ENCODE data around the gene SLC6A9. TPM values are rescaled to one million over a fixed set of nuclear protein-coding genes. Genes with fewer than 3 reads are reported as not detected.

The SLC6A9 gene
- polyA plus RNA-seq: 3.5 TPM
- long read RNA-seq, donor 1: 0 reads
- long read RNA-seq, donor 2, partial matches to known transcripts: 19 of 19 reads
- long read RNA-seq, donor 2, other reads (novel, unspliced or antisense): 0 of 19 reads
- long read RNA-seq, donor 3: 0 reads
- long read RNA-seq, donor 4: 0 reads
- long read RNA-seq, donor 5: 0 reads
- long read RNA-seq, donor 6: 0 reads
- long read RNA-seq, donor 7: 0 reads
- long read RNA-seq, donor 8: 0 reads
- long read RNA-seq, donor 9, partial matches to known transcripts: 15 of 15 reads
- long read RNA-seq, donor 9, other reads (novel, unspliced or antisense): 0 of 15 reads
- long read RNA-seq, donor 10, partial matches to known transcripts: 18 of 18 reads
- long read RNA-seq, donor 10, other reads (novel, unspliced or antisense): 0 of 18 reads
- long read RNA-seq, donor 11: 0 reads

DNA sequence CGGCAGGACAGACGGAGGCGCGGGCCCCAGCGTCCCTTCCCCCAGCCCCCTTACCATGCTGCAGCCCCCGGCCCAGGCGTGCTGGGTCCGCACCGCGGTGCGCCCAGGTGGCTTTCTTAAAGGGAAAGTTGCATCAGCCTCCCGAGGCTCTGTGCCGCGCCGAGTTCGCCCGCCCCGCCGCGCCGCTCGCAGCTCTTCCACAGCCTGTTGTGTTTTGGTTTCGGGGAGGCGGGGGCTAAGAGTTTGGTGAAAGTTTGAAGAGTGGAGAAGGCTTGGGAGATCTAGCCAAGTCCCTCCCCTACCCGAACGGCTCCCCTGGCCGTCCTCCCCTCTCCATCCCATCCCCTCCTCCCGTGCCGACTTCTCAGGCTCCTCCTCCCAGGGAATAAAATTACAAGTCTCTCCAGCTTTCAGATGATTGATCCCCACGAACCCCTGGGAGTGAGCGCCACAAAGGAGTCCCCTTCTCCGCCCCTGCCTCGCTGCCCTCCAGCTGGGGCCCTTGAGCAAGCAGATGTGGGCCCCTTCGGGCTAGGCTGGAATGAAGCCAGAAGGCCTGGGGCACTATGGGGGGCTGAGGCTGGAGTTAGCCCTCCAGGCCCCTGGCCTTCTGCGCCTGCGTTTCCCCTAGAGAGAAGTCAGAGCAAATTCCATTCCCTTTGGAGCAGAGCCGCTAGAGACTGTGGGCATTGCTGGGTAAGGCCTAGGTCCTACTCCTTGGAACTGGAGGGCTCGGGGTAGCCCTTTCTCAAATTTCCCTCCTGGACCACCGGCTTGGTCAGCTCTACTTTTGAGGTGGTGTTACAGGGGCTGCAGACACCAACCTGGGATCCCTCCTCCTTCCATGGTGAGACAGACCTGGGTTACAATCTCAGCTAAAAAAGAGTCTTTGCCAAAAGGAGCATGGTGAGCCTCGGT is at the start of gene SLC6A9:
Gene SLC6A9, minus strand, starts transcription at position 211 of the 918 bp plus-strand sequence. CDS start 7,185 bp downstream, outside the sequence.
- H3K4me3 ChIP-seq (ENCODE audit: low read length): peak within 1 kb of the TSS; percentile 69
- peak within 1 kb of the TSS; percentile 66 for H3K27ac ChIP-seq (ENCODE audit: low read length)
- H3K36me3 ChIP-seq (ENCODE audit: control insufficient read depth, insufficient read depth, low read length): no peaks in the 10 kb centered on the region
- H3K4me1 ChIP-seq (ENCODE audit: control insufficient read depth, insufficient read depth, low read length): peaks cover 43% of the 10 kb centered on the region
- H3K9me3 ChIP-seq (ENCODE audit: control insufficient read depth, low read depth, low read length): no peaks in the 10 kb centered on the region
- WGBS (ENCODE audit: insufficient coverage, low lambda C conversion rate): no CpG with 5 or more reads among the region's 40 CpGs
- H3K27me3 ChIP-seq (ENCODE audit: control insufficient read depth, insufficient read depth, low read length): no peaks in the 10 kb centered on the region
- peak in 1 of 2 donors; percentile 59 for DNase-seq

DNA sequence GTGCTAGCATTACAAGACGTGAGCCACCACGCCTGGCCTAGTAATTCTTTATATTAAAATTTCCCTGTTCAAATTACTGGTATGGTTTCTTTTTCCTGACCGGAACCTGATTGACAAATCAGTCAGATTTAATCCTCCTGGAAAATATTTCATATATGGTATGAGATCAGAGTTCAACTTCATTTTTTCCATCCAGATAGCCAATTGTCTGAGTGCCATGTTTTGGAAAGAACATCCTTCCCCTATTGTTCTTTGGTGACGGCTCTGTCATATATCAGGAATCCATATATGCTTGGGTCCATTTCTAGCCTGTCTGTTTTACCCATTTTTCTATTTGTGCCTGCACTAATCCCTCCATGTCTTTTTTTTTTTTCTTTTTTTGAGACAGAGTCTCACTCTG is 48.3 kb upstream of the SLC6A9 start:
- H3K27me3 ChIP-seq (ENCODE audit: control insufficient read depth, insufficient read depth, low read length): no peaks in the 10 kb centered on the region
- 100% methylated on average over 1 of the region's 4 CpGs for WGBS (ENCODE audit: insufficient coverage, low lambda C conversion rate)
- no peak for DNase-seq
- no peak overlapping the region for H3K4me3 ChIP-seq (ENCODE audit: low read length)
- H3K4me1 ChIP-seq (ENCODE audit: control insufficient read depth, insufficient read depth, low read length): peaks cover 25% of the 10 kb centered on the region
- H3K9me3 ChIP-seq (ENCODE audit: control insufficient read depth, low read depth, low read length): no peaks in the 10 kb centered on the region
- no peaks in the 10 kb centered on the region for H3K36me3 ChIP-seq (ENCODE audit: control insufficient read depth, insufficient read depth, low read length)
- no peak overlapping the region for H3K27ac ChIP-seq (ENCODE audit: low read length)

DNA sequence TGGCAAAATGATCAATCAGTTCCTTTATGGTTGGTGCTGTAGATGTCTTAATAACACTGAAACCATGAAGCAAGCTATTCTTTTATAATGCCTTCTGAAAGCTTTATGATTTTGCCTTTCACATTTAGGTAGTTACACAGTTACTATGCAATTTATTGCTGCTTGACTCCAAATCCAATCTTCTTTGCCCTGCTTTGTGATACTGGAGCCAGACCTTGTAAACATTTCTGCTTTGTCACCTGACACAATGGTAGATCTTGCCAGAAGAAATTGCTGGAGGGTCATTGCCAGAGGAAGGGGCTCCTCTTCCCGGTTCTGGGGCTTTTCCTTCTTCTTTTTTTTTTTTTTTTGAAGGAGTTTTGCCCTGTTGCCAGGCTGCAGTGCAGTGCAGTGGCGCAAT is 46.8 kb upstream of the SLC6A9 start:
- Histone ChIP-seq H3K27ac (ENCODE audit: low read length) (peak overlapping the region; percentile 68), H3K27me3 (ENCODE audit: control insufficient read depth, insufficient read depth, low read length) (no peaks in the 10 kb centered on the region), H3K4me1 (ENCODE audit: control insufficient read depth, insufficient read depth, low read length) (peaks cover 25% of the 10 kb centered on the region), H3K9me3 (ENCODE audit: control insufficient read depth, low read depth, low read length) (no peaks in the 10 kb centered on the region), H3K36me3 (ENCODE audit: control insufficient read depth, insufficient read depth, low read length) (no peaks in the 10 kb centered on the region), H3K4me3 (ENCODE audit: low read length) (no peak overlapping the region)
- WGBS (ENCODE audit: insufficient coverage, low lambda C conversion rate): no CpG with 5 or more reads among the region's 2 CpGs
- DNase-seq: peak; percentile 28 to 59

DNA sequence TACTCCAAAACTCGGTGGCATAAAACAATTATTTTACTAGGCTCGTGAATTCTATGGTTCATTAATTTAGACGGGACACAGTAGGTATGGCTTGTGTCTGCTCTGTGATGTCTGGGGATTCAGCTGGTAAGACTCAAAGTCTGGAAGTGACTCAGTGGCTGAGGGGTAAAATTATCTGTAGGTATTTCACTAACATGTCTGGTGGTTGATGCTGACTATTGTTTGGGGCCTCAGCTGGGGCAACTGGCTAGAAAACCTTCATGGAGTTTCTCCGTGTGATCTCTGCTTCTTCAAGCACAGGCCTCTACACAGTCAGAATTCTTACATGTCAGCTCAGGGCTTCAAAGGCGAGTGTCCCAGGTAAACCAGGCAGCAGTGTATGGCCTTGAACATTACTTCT is 46.2 kb upstream of the SLC6A9 start:
- Histone ChIP-seq H3K9me3 (ENCODE audit: control insufficient read depth, low read depth, low read length) (no peaks in the 10 kb centered on the region), H3K4me3 (ENCODE audit: low read length) (no peak overlapping the region), H3K36me3 (ENCODE audit: control insufficient read depth, insufficient read depth, low read length) (no peaks in the 10 kb centered on the region), H3K27me3 (ENCODE audit: control insufficient read depth, insufficient read depth, low read length) (no peaks in the 10 kb centered on the region), H3K27ac (ENCODE audit: low read length) (peak overlapping the region; percentile 68), H3K4me1 (ENCODE audit: control insufficient read depth, insufficient read depth, low read length) (peaks cover 25% of the 10 kb centered on the region)
- no peak for DNase-seq
- no CpG with 5 or more reads among the region's 5 CpGs for WGBS (ENCODE audit: insufficient coverage, low lambda C conversion rate)

DNA sequence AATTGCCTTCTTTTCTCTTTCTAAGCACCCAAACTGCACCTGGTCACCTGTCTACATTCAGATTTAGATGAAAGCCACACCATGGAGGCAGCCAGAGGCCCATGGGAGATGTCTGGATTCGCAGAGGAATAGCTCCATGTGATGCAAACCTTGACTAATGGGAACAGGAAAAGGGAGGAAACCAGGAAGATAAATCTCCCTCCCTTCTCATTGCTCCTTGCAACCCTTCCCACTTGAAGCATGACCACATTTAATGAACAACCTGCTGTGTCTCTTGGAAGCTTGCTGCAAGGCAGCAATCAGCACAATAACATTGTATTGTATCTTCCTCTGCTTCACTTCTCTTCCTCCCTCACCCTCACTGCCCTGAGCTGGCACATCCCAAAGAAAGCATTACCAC is 44.8 kb upstream of the SLC6A9 start:
- Histone ChIP-seq H3K4me3 (ENCODE audit: low read length) (no peak overlapping the region), H3K36me3 (ENCODE audit: control insufficient read depth, insufficient read depth, low read length) (no peaks in the 10 kb centered on the region), H3K4me1 (ENCODE audit: control insufficient read depth, insufficient read depth, low read length) (peaks cover 25% of the 10 kb centered on the region), H3K9me3 (ENCODE audit: control insufficient read depth, low read depth, low read length) (no peaks in the 10 kb centered on the region), H3K27me3 (ENCODE audit: control insufficient read depth, insufficient read depth, low read length) (no peaks in the 10 kb centered on the region), H3K27ac (ENCODE audit: low read length) (peak overlapping the region; percentile 38)
- DNase-seq: peak in 1 of 2 donors; percentile 65
- no CpG with 5 or more reads among the region's 1 CpG for WGBS (ENCODE audit: insufficient coverage, low lambda C conversion rate)

DNA sequence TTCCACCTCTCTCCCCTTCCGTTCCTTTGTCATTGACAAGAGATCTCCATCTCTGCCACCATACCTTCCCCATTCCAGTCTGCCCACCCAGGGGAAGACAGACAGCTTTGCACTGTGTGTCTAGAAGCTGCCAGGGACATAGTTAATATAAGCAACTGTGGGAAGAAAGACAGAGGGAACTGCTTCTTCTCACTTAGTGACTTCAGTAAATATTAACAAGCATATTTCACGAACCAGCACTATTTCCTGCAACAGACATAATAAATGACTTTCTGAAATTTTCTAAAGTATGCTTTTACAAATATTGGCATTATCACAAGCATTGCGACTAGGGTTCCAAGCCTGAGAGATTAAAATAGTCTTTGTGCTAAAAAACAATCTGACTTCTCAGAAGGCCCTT is 43.2 kb upstream of the SLC6A9 start:
- no peaks in the 10 kb centered on the region for H3K9me3 ChIP-seq (ENCODE audit: control insufficient read depth, low read depth, low read length)
- no peak for DNase-seq
- H3K4me1 ChIP-seq (ENCODE audit: control insufficient read depth, insufficient read depth, low read length): peaks cover 25% of the 10 kb centered on the region
- no peak overlapping the region for H3K27ac ChIP-seq (ENCODE audit: low read length)
- no peaks in the 10 kb centered on the region for H3K36me3 ChIP-seq (ENCODE audit: control insufficient read depth, insufficient read depth, low read length)
- no peaks in the 10 kb centered on the region for H3K27me3 ChIP-seq (ENCODE audit: control insufficient read depth, insufficient read depth, low read length)
- no peak overlapping the region for H3K4me3 ChIP-seq (ENCODE audit: low read length)
- no CpG with 5 or more reads among the region's 3 CpGs for WGBS (ENCODE audit: insufficient coverage, low lambda C conversion rate)

DNA sequence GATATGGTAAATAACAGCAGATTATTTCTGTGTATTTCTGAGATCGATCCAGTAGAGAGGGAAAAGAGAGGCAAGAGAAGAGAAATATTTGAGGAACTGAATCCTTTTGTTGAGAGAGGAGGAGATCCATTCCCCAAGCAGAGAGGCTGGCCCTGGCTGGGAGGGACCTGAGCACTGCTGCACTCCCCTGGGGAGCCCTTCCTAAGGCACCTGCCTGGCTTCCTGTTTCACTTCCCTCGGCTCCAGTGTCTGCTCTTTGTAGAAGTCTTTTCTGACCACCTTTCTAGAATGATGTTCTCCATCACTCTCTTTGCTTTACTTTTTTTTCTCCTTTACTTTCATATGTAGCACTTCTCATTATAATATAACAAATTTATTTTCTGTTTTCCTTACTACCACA is 42.3 kb upstream of the SLC6A9 start:
- H3K27ac ChIP-seq (ENCODE audit: low read length): no peak overlapping the region
- 81% methylated on average over 2 of the region's 2 CpGs for WGBS (ENCODE audit: insufficient coverage, low lambda C conversion rate)

DNA sequence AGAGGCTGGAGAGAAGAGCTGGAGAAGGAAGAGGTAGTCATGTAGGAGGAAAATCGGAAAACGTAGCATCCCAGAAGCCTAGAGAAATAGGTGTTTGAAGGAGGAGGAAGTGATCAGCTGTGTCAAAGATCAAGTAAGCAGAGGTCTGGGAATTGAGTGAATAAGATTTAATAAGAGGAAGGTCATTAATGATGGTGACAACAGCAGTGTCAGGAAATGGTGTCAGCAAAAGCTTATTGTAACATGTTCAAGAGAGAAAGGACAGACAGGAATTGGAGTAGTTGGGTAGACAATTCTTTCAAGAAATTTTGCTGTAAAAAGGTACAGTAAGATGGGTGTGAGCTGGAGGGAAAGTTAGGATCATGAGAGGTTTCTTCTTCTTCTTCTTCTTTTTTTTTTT is 41.6 kb upstream of the SLC6A9 start:
- no peaks in the 10 kb centered on the region for H3K36me3 ChIP-seq (ENCODE audit: control insufficient read depth, insufficient read depth, low read length)
- peaks cover 2% of the 10 kb centered on the region for H3K9me3 ChIP-seq (ENCODE audit: control insufficient read depth, low read depth, low read length)
- no peak overlapping the region for H3K4me3 ChIP-seq (ENCODE audit: low read length)
- no peak for DNase-seq
- no peaks in the 10 kb centered on the region for H3K27me3 ChIP-seq (ENCODE audit: control insufficient read depth, insufficient read depth, low read length)
- H3K4me1 ChIP-seq (ENCODE audit: control insufficient read depth, insufficient read depth, low read length): peaks cover 19% of the 10 kb centered on the region
- H3K27ac ChIP-seq (ENCODE audit: low read length): no peak overlapping the region
- 93% methylated on average over 2 of the region's 2 CpGs for WGBS (ENCODE audit: insufficient coverage, low lambda C conversion rate)

More for the DNA sequence above, 42.3 kb upstream of the SLC6A9 start:
- Histone ChIP-seq H3K27me3 (ENCODE audit: control insufficient read depth, insufficient read depth, low read length) (no peaks in the 10 kb centered on the region), H3K4me3 (ENCODE audit: low read length) (no peak overlapping the region), H3K4me1 (ENCODE audit: control insufficient read depth, insufficient read depth, low read length) (peaks cover 22% of the 10 kb centered on the region), H3K36me3 (ENCODE audit: control insufficient read depth, insufficient read depth, low read length) (no peaks in the 10 kb centered on the region), H3K9me3 (ENCODE audit: control insufficient read depth, low read depth, low read length) (peaks cover 2% of the 10 kb centered on the region)
- DNase-seq: no peak

DNA sequence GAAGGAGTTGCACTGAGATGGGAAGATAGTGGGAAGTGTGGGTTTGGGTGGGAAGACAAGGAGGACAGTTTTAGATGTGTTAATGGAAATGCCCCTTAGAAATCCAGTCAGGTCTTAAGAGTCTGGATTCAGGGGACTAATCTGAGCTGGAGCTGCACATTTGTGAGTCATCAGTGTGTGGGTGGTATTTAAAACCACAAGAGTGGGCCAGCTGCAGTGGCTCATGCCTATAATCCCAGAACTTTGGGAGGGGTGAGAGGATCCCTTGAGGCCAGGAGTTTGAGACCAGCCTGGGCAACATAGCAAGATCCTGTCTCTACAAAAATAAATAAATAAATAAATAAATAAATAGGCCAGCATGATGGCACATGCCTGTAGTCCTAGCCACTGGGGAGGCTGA is 40.9 kb upstream of the SLC6A9 start:
- H3K4me1 ChIP-seq (ENCODE audit: control insufficient read depth, insufficient read depth, low read length): peaks cover 13% of the 10 kb centered on the region

DNA sequence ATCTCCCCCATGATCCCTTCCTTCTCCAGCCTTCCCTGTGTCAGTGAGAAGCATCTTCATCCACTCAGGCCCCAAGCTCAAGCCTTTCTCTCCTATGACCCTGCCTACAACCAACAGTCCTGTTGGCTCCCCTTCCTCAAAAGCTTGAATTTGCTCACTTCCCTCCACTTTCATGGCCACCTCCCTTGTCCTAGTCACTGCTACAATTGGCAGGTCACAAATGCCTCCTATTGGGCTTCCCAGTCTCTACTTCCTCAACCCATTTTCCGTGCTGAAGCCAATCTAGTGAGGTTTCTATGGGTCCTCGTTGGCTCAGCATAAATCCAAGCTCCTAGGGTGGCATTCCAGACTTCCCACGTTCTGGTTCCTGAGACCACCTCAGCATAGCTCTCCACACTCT is 40.2 kb upstream of the SLC6A9 start:
- Histone ChIP-seq H3K4me1 (ENCODE audit: control insufficient read depth, insufficient read depth, low read length) (peaks cover 6% of the 10 kb centered on the region), H3K27ac (ENCODE audit: low read length) (no peak overlapping the region), H3K27me3 (ENCODE audit: control insufficient read depth, insufficient read depth, low read length) (no peaks in the 10 kb centered on the region), H3K36me3 (ENCODE audit: control insufficient read depth, insufficient read depth, low read length) (no peaks in the 10 kb centered on the region), H3K9me3 (ENCODE audit: control insufficient read depth, low read depth, low read length) (peaks cover 2% of the 10 kb centered on the region), H3K4me3 (ENCODE audit: low read length) (no peak overlapping the region)
- no peak for DNase-seq
- 60% methylated on average over 1 of the region's 3 CpGs for WGBS (ENCODE audit: insufficient coverage, low lambda C conversion rate)

More for the DNA sequence above, 40.9 kb upstream of the SLC6A9 start:
- Histone ChIP-seq H3K9me3 (ENCODE audit: control insufficient read depth, low read depth, low read length) (peaks cover 2% of the 10 kb centered on the region), H3K27me3 (ENCODE audit: control insufficient read depth, insufficient read depth, low read length) (no peaks in the 10 kb centered on the region), H3K4me3 (ENCODE audit: low read length) (no peak overlapping the region), H3K27ac (ENCODE audit: low read length) (no peak overlapping the region), H3K36me3 (ENCODE audit: control insufficient read depth, insufficient read depth, low read length) (no peaks in the 10 kb centered on the region)
- no peak for DNase-seq
